CD4-positive, alpha-beta T cell treated with Interferon gamma for 1 hour (primary cell): Measurements from ENCODE around the gene ENTREP3.

Source experiments
- DNase-seq: peaks from one replicate; pipeline ENCODE4 v3.0.0-alpha.2; 2020

ENTREP3 gene

DNA sequence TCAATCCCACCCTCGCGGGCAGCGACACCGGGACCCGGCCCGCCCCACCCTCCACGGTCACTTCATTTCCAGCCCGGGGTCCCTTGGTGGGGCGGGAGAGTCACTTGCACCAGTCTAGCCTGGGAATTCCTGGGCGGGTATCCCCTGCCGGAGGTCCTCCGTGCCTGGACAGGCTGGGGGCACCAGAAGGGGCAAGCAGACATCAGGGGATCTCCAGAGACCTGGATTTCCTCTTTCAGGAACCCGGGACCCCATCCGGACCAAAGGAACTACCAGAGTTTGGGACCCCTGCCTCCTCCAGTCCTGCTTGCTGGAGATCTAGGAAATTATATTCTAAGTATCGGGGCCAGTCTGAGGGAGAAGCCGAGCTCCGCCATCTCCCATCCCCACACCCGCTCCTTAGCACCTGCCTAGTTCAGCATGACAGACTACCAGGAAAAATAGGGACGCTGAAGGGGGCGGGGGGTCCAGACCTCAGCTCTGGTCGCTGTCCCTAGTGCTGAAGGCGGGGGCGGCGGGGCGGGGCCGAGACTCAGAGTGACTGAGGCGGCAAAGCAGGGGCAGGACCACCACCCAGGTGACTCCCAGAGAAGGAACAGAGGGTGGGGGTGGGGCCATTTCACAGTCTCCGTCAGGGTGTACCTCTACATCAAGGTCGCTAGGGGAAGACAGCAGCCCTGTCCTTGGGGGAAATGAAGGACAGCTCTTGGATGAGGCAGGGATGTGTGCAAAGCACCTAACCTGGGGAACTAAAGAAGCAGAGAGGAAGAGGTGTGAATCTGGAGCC is 22.8 kb upstream of the ENTREP3 start:
- DNase-seq = peak; percentile 70

DNA sequence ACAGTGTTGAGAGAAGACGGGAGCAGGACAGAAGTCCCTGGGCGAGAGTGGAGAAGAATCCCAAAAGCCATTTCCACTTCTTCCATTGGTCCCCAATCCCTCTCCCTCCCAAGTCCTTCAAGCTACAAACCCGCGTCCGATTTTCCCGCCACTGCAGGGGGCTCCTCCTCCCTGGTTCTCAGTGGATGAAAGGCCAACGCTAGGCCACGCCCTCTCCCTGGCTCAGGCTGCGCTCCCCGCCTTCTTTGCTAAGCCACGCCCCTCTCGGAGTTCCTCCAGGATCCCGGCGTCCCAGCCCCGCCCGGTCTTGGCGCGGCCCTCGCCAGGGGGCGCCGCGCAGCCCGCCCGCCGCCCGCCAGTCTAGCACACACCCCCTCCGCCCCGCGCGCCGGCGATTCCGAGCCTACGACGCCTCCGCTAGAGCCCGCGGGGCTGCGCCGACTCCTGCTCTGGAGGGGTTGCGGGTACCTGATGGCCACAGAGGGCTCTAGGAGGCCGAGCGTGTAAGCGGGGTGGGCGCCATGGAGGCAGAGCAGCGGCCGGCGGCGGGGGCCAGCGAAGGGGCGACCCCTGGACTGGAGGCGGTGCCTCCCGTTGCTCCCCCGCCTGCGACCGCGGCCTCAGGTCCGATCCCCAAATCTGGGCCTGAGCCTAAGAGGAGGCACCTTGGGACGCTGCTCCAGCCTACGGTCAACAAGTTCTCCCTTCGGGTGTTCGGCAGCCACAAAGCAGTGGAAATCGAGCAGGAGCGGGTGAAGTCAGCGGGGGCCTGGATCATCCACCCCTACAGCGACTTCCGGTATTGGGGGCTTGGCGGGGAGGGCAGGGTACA is 22.0 kb upstream of the ENTREP3 start, which contains the start of gene HCN3:
Gene HCN3, plus strand, starts transcription at position 394 of the 832 bp plus-strand sequence. Its CDS starts 128 bp downstream, at position 522.
- DNase-seq = peak; percentile 92

DNA sequence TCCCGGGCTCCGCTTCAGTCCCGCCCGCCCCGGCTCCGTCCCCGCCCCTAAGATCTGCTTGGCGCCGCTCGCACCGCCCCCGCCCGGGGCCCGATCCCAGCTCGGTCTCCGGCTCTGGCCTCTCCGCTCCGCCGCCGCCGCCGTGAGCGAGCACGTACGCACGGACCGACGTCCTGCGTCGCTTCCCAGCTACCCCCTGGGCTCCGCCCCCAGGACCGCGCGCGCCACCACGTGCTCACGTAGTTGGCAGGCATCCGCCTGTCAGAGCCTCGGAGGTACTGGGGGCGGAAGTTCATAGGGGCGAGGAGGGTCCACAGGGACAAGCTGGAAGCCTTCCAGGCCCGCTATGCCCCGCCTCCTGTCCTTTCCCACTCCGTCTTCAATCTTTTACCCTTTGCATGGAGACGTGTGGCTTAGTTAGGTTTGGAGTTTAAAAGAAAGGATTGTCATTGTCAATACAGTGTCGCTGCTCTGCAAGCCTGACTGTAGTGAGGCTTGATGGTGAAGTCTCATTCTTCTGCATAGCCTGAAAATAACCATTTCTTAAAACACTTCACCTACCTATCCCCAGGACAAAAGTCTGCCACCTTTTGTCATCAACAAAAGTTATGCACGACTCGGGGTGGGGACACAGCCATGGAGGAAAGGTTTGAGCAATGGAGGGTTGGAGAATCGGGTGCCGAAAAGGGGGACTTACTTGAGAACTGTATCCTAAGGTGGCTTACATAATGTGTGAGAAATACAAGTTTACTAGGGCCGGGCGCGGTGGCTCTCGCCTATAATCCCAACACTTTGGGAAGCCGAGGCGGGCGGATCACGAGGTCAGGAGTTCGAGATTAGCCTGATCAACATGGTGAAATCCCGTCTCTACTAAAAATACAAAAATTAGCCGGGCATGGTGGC is 18.3 kb upstream of the ENTREP3 start, which contains the start of gene CLK2:
Gene CLK2, minus strand, starts transcription at position 162 of the 903 bp plus-strand sequence. CDS start 2,527 bp downstream, outside the sequence.
- peak; percentile 92 for DNase-seq

DNA sequence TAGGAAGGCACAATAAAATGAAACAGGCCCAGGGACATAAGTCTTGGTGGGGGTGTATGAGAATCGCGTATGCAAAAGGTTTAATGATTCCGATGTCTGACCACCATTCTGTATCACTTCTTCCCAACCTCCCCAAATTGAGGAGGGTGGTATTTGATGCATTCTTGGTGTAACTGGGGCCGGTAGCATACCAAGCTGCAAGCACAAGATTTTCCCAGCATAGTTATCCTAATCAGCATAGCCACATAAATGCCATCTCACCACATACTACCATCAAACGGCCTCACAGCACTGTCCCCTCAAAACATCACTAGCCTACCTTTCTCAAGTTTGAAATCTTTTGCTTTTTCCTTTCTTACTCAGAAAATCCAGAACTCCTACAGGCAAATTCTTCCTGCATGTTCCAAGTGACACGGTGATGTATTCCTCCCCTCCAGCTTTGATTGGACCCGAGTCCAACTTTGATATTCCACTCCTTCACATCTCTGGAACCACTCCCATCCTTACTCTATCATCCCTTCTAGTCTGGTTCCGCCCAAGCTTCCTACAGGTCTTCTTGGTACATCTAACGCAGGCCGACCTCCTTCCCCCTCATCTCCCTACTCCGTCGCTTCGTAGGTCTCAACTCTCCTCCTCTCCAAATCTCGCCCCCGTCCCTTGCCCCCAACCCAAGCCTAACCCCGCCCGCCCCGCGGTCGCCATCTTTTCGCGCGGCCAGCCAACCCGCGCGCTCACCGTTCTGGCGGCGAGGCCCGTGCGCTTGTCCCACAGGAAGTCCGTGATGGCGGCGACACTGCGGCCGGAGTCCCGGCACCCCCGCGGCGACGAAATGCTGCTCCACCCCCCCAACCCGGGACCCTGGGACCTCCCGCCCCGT is 17.4 kb upstream of the ENTREP3 start:
- no peak for DNase-seq

DNA sequence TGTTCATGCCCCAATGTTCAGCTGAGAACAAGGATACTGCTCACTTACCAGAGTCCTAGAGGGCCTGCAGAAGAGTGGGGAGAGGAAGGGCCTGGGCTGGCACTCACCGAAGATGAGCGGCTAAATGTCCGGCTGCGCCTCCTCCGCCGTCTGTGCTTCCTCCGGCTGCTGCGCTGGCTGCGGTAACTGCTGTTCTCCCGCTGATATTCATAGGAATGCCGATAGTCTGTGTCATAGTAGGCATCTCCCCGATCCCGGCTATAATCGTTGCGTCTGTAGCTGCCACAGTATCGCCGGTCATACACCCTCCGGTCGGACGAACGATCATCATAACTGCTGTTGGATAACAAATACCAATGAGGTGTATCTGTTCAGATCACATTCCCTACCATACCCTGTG is 14.1 kb upstream of the ENTREP3 start:
- DNase-seq = no peak

DNA sequence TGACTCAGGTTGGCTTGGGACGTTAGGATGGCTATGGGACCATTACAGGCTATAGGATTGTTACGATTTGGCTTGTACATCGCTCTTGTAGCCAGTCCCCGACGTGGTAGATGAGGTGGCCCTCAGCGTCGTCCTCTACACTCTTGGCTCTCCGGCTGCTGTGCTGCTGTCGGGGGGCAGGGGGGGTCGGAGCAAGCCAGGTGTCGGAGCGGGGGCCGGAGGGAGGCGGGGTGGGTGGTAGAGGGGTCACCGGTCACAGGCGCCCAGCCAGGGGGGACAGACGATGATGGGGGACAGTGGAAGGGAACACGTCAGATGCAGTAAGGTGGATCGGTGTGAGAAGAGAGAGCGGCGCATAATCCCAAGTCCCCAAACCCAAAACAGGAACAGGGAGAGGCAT is 13.3 kb upstream of the ENTREP3 start:
- no peak for DNase-seq

DNA sequence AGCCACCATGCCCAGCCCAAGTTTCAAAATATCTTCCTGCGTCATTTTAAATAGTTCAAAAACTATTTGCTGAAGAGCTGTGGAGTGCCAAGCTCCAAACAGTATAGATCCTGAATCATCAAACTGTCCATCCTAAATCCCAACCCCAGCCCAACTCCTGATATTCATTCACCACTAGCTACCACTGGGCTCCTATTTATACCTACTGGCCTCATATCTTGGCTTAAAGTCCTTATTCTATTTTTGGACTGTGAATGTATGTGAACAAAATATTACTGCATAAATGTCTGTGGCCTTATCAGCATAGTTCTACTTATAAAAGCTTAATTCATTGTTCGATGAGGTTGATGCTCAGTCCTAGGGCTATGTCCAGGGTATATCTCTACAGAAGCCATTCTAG is 12.1 kb upstream of the ENTREP3 start:
- no peak for DNase-seq

DNA sequence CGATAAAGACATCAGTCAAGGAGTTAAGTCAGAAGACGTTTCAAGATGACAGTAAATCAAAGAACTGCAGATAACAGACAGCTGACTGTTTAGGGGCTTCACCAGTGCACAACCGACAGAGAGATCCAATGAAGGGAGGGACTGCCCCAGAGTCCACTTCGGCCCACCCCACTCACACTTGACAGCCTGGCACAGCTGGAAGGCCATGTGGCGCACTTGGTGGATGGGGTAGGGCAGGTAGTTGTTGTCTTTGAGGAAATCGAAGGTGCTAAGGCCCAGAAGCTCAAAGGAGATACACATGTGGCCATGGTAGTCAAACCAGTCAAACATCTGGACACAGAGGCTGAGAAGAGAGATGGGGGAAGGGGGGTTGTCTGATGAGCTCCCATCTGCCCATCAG is 11.3 kb upstream of the ENTREP3 start:
- no peak for DNase-seq

DNA sequence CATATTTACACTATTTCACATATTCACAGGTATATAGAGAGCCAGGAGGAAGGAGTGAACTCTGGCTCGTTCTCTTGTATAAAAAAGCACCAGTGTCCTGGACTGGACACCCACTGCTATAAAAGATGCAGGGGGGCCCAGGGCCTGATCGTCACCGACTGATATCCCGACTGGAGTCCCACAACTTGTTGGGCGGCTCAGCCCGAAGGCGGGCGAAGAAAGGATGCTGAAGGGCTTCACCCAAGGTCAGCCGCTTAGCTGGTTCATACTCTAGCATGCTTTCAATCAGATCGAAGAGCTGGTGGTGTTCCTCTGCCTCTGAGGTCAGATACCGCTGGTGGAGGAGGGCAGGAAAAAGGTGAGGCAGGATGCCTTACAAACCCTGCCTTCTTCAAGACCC is 7.8 kb upstream of the ENTREP3 start:
- no peak for DNase-seq

DNA sequence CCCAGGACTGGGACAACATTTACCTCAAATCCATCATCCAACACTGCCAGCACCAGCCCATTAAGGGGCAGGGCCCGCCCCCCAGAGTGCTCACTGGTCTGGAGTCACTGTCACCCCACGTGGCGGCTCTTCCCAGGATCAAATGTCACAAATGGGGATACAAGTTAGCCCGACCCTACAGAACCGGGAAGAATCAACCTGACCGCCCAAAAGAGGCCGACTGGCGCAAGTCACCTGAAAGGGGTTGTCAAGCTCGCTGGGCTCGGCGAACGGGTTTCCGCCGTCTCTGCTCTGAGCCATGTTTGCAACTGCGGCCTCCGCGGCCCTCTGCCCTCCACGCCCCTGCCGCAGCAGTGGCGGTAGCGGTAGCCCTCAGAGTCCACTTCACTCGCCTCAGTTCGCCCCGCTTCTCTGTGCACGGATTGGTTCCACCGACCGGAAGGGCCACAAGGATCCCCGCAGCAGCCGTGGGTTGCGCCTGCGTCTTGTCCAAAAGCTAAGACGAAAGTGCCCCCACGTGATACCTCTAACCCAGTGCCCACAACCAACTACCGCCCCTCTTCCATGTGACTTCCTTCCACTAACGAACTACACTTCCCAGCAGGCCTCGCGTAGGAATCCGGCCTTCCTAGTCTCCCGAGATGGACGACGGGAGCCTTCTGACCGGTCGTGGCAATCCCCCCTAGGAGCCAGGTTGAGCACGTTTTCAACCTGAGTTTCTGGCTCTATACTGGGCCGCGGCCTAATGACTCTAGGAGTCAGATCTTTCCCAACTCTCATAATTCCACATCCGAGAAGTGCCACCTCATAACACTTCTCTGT is 6.8 kb upstream of the ENTREP3 start, which contains the start of gene SCAMP3:
Gene SCAMP3, minus strand, starts transcription at position 509 of the 822 bp plus-strand sequence. Its CDS starts 209 bp downstream, at position 300.
- peak; percentile 89 for DNase-seq

DNA sequence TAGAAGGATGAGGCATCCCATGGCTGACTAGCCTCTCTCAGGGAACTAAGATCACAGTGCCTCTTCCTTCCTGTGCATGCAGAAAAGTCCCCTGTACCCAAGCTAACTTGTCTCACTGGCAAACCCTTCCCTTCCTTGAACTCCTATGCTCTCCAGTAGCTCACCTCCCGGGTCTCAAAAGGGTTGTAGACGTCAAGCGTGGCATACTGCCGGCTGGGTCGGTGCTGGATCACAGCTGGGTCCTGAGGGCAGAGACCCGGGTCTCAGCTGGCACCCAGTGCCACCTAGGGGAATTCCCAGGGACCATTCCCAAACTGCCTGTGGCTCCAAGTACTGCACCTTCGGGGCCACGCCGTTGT is 6.2 kb upstream of the ENTREP3 start:
- DNase-seq = no peak

DNA sequence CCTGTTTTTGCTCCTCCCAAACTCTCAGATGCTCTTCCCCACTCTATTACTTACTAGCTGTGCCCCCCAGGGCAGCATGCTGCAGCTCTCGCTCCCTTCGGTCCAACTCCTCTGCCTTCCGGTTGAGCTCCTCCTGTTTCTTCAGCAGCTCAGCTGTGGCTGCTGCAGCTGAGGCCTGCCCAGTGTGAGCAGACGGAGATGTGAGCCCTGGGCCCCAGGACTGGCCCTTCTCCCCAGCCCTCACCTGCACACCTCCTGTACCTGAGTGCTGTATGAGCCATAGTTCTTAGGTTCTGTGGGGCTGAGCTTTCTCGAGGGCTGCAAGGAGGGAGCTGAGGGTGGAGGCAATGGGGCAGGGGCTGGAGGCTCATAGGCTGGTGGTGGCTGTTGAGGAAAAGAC is 5.0 kb upstream of the ENTREP3 start:
- no peak for DNase-seq

DNA sequence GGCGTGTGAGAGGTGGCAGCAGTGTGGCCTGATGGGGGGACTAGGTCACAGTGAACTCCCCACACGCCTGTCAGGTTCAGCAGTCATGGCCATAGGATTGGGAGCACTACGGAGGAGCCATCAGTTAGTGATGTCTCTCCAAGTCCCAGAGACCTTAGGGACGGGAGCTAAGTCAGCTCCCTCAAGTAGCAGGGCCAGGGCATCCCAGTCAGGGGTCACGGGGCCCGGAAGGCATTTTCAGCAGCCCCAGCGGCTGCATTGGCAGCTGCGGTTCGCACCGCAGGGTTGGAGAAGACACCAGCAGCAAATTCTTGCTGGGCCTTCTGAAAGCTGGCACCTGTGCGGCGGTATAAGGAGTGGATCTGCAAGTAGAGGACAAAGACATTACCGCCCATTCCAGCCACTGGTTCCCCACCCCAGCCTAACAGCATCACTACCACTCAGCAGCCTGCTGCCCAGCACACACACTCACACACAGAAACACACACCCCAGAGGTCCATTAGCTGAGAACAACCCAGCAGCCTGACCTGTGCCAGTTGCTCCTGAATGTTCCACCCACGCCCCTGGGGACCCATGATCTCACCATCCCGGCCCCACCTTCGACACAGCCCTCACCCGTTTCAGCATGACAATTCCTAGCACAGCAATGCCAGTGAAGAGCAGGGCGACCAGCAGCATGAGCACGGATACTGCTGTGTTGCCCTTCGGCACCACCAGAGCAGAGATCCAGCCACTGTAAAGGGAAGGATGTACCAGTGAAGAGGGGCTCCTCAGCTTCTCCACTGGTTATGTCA is 972 bp upstream of the ENTREP3 start:
- no peak for DNase-seq

DNA sequence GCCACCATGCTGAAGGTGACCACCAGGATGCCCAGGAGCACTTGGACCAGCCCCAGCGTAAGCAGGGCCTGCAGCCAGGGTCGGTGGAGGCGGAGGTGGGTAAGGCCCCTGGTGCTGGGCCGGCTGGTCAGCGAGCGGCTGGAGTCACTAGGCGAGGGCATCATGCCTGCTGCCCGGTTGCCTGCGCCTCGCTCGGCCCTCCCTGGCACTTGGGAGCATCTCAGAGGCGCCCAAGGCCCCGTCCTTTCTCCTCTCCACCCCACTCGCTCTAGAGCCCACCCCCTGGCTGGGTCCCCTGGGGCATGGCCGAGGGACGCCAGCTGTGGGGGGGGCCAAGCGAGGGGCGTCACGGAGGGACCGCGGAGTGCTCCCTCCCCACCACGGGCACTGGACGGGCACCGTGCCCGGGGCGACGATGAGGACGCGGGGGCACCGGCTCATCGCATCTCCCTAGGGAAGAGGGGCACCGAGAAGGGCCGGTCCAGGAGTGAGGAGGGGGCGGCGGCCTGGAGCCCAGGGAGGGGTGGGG is 505 bp downstream of the ENTREP3 start:
- DNase-seq = no peak

DNA sequence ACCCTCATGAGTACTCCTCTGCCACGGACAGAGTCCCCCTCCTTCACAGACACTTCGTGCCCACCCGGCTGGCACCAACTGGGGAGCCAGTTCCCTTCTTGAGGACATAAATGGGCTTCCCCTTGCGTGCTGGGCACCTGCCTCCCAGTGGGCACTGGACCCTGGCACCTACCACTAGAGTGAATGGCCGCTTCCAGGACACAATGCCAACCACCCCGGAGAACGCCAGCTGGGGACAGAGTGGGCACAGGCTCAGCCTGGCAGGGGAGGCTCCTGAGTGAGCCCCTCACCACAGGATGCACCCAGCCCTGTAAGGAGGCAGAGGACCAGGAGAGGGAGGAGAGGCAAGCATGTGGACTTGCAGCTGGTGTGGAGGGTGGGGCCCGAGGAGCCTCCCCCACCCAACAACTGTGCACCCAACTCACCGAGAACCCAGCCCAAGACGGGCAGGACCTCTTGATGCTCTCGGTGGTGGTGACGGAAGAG is 1.0 kb downstream of the ENTREP3 start:
- DNase-seq = no peak

DNA sequence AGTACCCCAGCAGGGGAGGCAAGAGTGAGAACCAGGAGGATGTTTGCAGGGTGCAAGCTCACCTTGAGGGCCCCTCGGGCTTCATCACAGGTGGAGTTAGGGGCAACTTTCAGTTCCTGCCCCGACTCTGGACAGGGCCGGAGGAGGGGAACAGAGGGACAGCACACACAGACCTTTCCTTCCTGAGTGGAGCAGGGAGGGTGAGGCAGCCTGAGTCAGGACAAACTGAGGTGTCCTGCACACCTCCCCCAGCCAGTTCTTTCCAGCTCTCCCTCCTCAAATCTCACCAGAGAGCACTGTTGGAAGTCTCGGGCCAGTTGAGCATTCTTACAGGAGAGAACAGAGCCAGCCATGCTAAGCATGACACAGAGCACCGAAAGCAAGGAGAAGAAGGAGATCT is 1.5 kb downstream of the ENTREP3 start:
- DNase-seq = no peak

DNA sequence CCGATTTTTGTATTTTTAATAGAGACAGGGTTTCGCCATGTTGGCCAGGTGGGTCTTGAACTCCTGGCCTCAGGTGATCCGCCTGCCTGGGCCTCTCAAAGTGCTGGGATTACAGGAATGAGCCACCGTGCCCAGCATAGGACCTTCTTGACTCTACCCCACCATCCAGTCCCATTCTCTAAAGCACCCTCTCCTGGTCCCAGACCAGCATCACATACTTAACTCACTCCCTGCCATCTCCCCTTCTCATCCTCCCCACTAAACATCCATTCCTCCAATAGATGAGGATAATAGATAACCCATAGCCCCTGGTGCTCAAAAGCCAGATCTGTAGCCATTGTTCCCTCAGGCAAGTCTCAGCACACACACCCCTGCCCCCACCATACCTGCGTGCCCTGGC is 2.1 kb downstream of the ENTREP3 start:
- DNase-seq = no peak

DNA sequence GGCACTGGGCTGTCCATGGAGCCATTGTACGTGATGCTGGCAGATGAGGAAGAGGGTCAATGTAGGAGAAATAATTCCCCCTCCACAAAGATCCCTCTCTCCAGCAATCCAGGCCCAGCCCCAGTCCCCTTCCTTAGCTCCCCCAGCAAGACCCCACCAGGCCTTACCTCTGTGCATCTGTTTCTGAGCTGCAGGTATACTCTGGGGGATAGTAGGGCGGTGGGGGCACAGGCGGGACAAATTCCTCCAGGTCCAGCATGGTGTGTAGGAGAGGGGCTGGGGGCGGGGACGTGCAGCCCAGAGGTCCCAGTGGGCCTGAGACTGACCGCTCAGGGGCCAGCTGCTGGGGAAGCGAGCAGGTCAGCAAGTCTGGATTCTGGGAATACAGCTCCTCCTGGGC is 3.7 kb downstream of the ENTREP3 start:
- no peak for DNase-seq

DNA sequence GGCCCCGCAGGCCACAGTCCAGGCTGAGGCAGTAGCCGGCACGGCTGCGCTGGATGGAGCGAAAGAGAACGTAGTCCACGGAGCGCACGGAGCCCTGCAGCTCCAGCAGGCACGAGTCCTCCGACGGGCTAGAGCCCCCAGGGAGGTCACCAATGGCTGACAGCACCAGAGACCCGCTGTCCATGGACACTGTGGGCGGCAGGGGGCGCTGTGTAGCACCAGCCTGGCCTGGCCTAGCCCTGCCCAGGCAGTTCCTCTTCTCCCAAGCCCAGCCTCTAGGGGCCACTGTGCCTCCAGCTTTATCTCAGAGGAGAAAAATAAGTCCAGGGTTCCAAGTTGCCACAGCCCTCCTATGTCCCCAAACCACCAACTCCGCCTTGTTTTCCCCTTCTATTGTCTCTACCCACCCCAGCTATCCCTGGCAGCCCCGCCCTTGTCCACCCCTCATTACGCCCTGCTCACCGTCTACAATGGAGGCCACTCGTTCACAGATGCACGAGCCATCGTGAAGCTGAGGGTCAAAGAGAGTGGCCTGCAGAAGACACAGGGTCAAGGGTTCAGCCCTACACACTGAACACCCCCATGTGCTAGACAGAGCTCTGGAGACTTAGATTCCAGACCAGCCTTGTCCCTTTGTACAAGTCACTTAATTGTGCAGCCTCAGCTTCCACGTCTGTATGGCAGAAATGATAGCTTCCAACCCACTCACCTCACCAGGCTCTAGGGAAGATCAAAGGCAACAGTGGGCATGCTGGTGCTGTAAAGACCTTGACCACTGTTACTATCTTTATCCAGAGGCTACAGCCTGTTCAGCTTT is 4.4 kb downstream of the ENTREP3 start:
- peak; percentile 93 for DNase-seq
